Measurements from ENCODE around the gene LTV1.

LTV1 gene

GRCh38 chr6:143806282-143807102 lies 36.6 kb upstream of the LTV1 start:
- no peak overlapping the region for H3K4me3 ChIP-seq (ENCODE audit: control insufficient read depth, low read depth, low read length)
- TF ChIP-seq, protein P1, sequence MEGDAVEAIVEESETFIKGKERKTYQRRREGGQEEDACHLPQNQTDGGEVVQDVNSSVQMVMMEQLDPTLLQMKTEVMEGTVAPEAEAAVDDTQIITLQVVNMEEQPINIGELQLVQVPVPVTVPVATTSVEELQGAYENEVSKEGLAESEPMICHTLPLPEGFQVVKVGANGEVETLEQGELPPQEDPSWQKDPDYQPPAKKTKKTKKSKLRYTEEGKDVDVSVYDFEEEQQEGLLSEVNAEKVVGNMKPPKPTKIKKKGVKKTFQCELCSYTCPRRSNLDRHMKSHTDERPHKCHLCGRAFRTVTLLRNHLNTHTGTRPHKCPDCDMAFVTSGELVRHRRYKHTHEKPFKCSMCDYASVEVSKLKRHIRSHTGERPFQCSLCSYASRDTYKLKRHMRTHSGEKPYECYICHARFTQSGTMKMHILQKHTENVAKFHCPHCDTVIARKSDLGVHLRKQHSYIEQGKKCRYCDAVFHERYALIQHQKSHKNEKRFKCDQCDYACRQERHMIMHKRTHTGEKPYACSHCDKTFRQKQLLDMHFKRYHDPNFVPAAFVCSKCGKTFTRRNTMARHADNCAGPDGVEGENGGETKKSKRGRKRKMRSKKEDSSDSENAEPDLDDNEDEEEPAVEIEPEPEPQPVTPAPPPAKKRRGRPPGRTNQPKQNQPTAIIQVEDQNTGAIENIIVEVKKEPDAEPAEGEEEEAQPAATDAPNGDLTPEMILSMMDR (IDR thresholded peaks at IDR 0.05; ENCODE audit: control insufficient read depth, insufficient read depth, low read depth, low read length, missing control alignments), result no peak
- DNase-seq (ENCODE audit: low read depth), result peak; percentile 53

DNA sequence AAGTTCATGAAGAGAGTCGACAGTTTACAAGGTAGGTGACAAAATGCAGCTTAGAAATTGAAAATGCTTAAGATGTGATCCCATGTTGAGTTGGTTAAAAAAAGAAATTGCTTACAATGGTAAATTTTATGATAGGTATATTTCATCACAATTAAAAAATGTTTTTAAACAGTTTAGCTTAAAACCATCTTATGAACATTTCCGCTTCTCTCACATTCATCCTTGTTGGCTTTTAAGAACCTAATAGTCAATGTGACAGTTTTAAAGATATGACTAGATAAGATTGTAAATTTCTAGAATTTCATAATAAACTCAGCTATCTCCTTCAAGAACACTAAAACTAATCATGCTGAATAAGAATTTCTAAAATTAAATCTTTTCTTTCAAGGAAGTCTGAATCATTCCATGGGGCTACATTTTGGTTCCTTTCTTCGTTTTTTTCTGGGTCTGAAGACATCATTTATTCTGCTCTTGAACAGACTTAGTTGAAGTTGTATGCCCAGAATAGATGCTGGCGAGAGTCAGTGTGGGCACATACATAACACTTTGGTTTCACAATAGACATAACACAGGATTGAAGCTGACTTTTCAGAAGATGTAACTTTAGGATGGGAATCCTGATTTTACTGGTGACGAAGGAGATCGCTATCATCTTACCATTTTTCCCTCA lies 35.9 kb upstream of the LTV1 start:
- no peak for DNase-seq (ENCODE audit: low read depth)
- TF ChIP-seq, protein P1 (IDR thresholded peaks at IDR 0.05; ENCODE audit: control insufficient read depth, insufficient read depth, low read depth, low read length, missing control alignments), result no peak
- H3K4me3 ChIP-seq (ENCODE audit: control insufficient read depth, low read depth, low read length), result no peak overlapping the region

DNA sequence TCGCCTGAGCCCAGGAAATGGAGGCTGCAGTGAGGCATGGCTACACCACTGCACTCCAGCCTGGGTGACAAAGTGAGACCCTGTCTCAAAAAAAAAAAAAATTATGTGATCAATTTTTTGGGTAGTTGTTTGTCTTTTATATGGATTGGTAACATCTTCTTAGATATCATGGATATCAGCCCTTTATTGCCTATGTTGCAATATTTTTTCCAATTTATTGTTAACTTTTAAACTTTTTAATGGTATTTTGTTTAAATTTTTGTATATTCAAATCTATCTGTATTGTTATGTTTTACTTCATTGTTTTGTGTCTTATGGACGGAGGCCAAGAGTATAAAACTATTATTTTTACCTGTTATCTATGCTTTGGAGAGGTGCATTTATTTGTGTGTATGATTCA lies 32.4 kb upstream of the LTV1 start:
- DNase-seq (ENCODE audit: low read depth), result no peak
- H3K4me3 ChIP-seq (ENCODE audit: control insufficient read depth, low read depth, low read length), result no peak overlapping the region
- TF ChIP-seq, protein P1 (IDR thresholded peaks at IDR 0.05; ENCODE audit: control insufficient read depth, insufficient read depth, low read depth, low read length, missing control alignments), result no peak

DNA sequence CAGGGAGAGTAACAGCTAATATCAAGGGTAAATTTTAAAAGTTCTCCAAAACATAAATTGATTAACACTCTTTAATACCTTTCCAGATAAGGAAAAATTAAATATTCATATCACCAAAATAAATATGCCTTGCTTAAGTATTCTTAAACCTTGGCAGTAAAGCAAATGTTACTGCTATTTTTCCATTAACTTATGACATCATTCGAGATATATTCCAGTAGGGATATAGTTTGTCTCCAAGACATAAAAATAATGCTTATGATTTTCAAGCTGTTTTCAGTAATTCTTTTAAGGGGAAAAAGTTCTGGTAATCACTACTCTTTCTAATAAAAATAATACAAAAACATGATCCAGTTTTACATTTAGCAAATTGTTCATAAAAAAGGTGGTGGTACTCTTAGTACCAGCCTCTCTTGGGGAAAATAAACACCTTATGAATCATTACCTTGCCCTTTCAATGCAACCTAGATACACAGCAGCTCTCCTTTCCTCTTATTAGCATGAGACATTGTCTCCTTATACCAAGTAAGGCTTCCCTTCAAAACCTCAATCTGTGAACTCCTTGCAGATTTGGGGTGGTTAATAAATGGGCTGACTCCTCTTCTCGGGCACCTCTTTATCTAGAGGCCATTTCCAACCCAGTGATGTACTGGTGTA lies 31.5 kb upstream of the LTV1 start:
- no peak for DNase-seq (ENCODE audit: low read depth)
- TF ChIP-seq, protein P1 (IDR thresholded peaks at IDR 0.05; ENCODE audit: control insufficient read depth, insufficient read depth, low read depth, low read length, missing control alignments), result no peak
- H3K4me3 ChIP-seq (ENCODE audit: control insufficient read depth, low read depth, low read length), result no peak overlapping the region

- TF ChIP-seq, protein P1 (IDR thresholded peaks at IDR 0.05; ENCODE audit: control insufficient read depth, insufficient read depth, low read depth, low read length, missing control alignments), result no peak
- H3K4me3 ChIP-seq (ENCODE audit: control insufficient read depth, low read depth, low read length), result no peak overlapping the region
- no peak for DNase-seq (ENCODE audit: low read depth)
These were observed 25.5 kb upstream of the LTV1 start for GRCh38 chr6:143817621-143818020.

DNA sequence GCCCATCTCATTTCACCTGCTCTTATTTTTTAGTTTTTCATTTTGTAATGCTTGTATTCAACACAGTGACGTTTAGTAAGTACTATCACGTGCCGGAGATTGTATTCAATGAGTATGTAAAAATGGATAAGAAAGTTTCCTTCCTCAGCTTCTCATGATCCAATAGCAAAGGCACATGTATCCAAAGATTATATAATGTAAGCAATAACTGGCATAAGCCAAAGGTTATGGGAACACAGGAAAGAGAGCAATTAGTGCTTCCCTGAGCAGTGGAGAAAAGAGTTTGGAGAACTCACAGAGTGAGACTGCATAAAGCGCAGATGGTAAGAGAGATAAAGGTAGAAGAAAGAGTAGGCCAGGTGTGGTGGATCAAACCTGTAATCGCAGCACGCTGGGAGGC lies 21.8 kb upstream of the LTV1 start:
- TF ChIP-seq, protein P1 (IDR thresholded peaks at IDR 0.05; ENCODE audit: control insufficient read depth, insufficient read depth, low read depth, low read length, missing control alignments), result no peak
- H3K4me3 ChIP-seq (ENCODE audit: control insufficient read depth, low read depth, low read length), result no peak overlapping the region
- DNase-seq (ENCODE audit: low read depth), result no peak

All from AG09309 (cell line).